ENCODE data around the gene BSPRY. TPM values are rescaled to one million over a fixed set of nuclear protein-coding genes. Genes with fewer than 3 reads are reported as not detected.

BSPRY gene
- total RNA-seq, 1 experiment from 2014 or later, result 22.6 TPM

DNA sequence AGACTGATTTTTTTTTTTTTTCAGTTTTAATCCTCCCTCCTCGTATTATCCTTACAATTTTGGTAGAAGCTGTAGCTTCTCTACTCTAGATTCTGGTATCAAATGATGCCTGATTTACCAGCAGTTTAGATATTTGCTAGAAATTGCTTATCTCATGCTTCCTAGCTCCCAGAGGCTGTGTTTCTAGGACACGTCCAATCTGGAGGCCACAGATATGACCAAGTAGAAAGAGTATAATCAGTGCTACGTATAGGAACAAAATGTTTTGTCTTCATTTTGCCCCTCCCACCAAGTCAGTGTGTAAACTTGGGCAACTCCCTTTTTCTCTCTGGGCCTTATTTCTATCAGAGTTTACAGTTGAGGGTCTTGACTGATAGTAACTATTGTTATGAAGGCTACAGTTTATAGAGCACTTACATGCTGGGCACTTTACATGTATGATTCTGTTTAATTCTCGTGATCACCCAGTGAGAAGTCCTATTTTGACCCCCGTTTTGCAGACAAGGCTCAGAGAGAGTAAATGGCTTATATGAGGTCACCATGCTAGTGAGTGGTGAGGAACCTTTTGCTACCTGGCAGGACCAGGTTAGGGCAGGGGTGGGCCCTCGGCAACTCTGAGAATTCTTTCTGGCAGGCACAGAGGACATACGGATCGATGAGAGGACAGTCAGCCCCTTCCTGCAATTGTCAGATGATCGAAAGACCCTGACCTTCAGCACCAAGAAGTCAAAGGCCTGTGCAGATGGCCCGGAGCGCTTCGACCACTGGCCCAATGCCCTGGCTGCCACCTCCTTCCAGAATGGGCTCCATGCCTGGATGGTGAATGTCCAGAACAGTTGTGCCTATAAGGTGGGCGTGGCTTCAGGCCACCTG lies 19.9 kb downstream of the BSPRY start:
- H3K4me1 ChIP-seq (ENCODE audit: insufficient read depth, low read length), result no peaks in the 10 kb centered on the region
- ChIA-PET POLR2A (ENCODE audit: unreplicated experiment) (no interaction called here), CTCF (no interaction called here)
- H4K20me1 ChIP-seq (ENCODE audit: low read length), result no peaks in the 10 kb centered on the region
- H3K4me2 ChIP-seq (ENCODE audit: low read length), result no peak overlapping the region
- H3K79me2 ChIP-seq (ENCODE audit: low read length), result no peaks in the 10 kb centered on the region
- H3F3A ChIP-seq (ENCODE audit: low read length, unreplicated experiment), result no peaks in the 10 kb centered on the region
- no TSS peak for BruUV-seq (replicated peaks)
- H3K4me3 ChIP-seq (ENCODE audit: low read length), result no peak overlapping the region
- DNase-seq (no peak), ATAC-seq (no peak)
- no peak overlapping the region for H2AFZ ChIP-seq (ENCODE audit: low read length)
- no peaks in the 10 kb centered on the region for H3K9me3 ChIP-seq (ENCODE audit: low read length)
- peaks cover under 1% of the 10 kb centered on the region; the same call in 1 of the 2 replicates for H3K36me3 ChIP-seq (ENCODE audit: low read depth, low read length)
- H3K9ac ChIP-seq (ENCODE audit: low read length), result no peak overlapping the region
- TF ChIP-seq EZH2 (IDR thresholded peaks at IDR 0.05; ENCODE audit: low read length, unreplicated experiment), result no peak
- no peak for TF ChIP-seq EZH2phosphoT487 (IDR thresholded peaks at IDR 0.05; ENCODE audit: borderline replicate concordance, low read length)
- no peak for TF ChIP-seq CTCF (conservative IDR thresholded peaks at IDR 0.05; ENCODE audit: low read depth, low read length)
- no peak overlapping the region for H3K27ac ChIP-seq (ENCODE audit: low read length)
- H3K27me3 ChIP-seq (ENCODE audit: low read length), result no peaks in the 10 kb centered on the region
- no peaks in the 10 kb centered on the region for H3K9me2 ChIP-seq (replicated peaks; ENCODE audit: low read length)
- intact Hi-C loops (cut with micrococcal nuclease), result no loop called here

DNA sequence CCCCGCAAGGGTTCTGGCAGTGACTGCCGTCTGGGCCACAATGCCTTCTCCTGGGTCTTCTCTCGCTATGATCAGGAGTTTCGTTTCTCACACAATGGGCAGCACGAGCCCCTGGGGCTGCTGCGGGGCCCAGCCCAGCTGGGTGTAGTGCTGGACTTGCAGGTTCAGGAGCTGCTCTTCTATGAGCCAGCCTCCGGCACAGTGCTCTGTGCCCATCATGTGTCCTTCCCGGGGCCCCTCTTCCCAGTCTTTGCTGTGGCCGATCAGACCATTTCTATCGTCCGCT lies 20.5 kb downstream of the BSPRY start:
- Histone ChIP-seq H3K36me3 (ENCODE audit: low read depth, low read length) (peaks cover 3% of the 10 kb centered on the region; the same call in 1 of the 2 replicates), H3K4me1 (ENCODE audit: insufficient read depth, low read length) (no peaks in the 10 kb centered on the region), H3K4me3 (ENCODE audit: low read length) (no peak overlapping the region), H3K9ac (ENCODE audit: low read length) (no peak overlapping the region), H3K9me2 (replicated peaks; ENCODE audit: low read length) (no peaks in the 10 kb centered on the region), H4K20me1 (ENCODE audit: low read length) (no peaks in the 10 kb centered on the region), H3K4me2 (ENCODE audit: low read length) (no peak overlapping the region), H3K27me3 (ENCODE audit: low read length) (no peaks in the 10 kb centered on the region), H3K79me2 (ENCODE audit: low read length) (no peaks in the 10 kb centered on the region), H3K27ac (ENCODE audit: low read length) (no peak overlapping the region), H3F3A (ENCODE audit: low read length, unreplicated experiment) (no peaks in the 10 kb centered on the region), H3K9me3 (ENCODE audit: low read length) (no peaks in the 10 kb centered on the region), H2AFZ (ENCODE audit: low read length) (no peak overlapping the region)
- no peak for DNase-seq
- POLR2A ChIA-PET (ENCODE audit: unreplicated experiment), result no interaction called here
- CTCF ChIA-PET, result interaction anchor here (0.6 kb wide), 1 partner anchor 170 kb away, joined by 5 read pairs; no protein-coding TSS in a partner anchor
- BruUV-seq (replicated peaks), result no TSS peak
- TF ChIP-seq EZH2 (IDR thresholded peaks at IDR 0.05; ENCODE audit: low read length, unreplicated experiment) (no peak), CTCF (conservative IDR thresholded peaks at IDR 0.05; ENCODE audit: low read depth, low read length) (no peak), EZH2phosphoT487 (IDR thresholded peaks at IDR 0.05; ENCODE audit: borderline replicate concordance, low read length) (no peak)
- ATAC-seq, result no peak
- intact Hi-C loops (cut with micrococcal nuclease), result no loop called here

DNA sequence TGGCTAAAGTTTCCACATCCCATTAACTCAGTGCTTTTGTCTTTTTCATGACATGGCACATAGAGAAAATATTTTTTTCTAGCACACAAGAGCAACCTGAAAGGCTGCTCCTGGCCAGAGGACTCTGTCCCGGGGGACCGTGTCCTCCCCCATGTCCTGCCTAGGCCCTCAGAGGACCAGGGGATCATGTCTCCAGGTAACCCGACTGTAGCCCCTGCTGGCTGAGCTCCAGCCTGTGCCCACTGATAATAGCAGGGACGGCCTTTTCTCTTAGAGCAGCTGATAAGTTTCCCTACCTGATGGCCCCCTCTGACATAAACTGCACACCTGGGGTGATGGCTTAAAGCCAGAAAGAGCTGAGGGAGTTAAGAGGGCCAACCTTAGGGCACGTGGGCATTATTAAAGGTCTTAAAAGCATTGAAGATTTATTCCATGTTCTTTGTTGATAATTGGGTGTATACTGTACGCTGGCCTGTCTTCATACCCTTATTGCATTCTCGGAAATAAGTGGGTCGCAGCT lies 21.5 kb downstream of the BSPRY start:
- Histone ChIP-seq H3F3A (ENCODE audit: low read length, unreplicated experiment) (no peaks in the 10 kb centered on the region), H3K9me3 (ENCODE audit: low read length) (no peaks in the 10 kb centered on the region), H3K27me3 (ENCODE audit: low read length) (no peaks in the 10 kb centered on the region), H3K9me2 (replicated peaks; ENCODE audit: low read length) (no peaks in the 10 kb centered on the region), H3K4me1 (ENCODE audit: insufficient read depth, low read length) (peaks cover 6% of the 10 kb centered on the region; the same call in 1 of the 2 replicates), H3K27ac (ENCODE audit: low read length) (no peak overlapping the region), H3K4me3 (ENCODE audit: low read length) (no peak overlapping the region), H3K79me2 (ENCODE audit: low read length) (peaks cover 9% of the 10 kb centered on the region), H4K20me1 (ENCODE audit: low read length) (no peaks in the 10 kb centered on the region), H3K36me3 (ENCODE audit: low read depth, low read length) (peaks cover 3% of the 10 kb centered on the region; the same call in 1 of the 2 replicates), H2AFZ (ENCODE audit: low read length) (no peak overlapping the region), H3K4me2 (ENCODE audit: low read length) (no peak overlapping the region), H3K9ac (ENCODE audit: low read length) (no peak overlapping the region)
- intact Hi-C loops (cut with micrococcal nuclease), result no loop called here
- ChIA-PET POLR2A (ENCODE audit: unreplicated experiment) (no interaction called here), CTCF (no interaction called here)
- ATAC-seq, result no peak
- BruUV-seq (replicated peaks), result no TSS peak
- TF ChIP-seq CTCF (conservative IDR thresholded peaks at IDR 0.05; ENCODE audit: low read depth, low read length), result no peak
- TF ChIP-seq EZH2phosphoT487 (IDR thresholded peaks at IDR 0.05; ENCODE audit: borderline replicate concordance, low read length), result no peak
- TF ChIP-seq EZH2 (IDR thresholded peaks at IDR 0.05; ENCODE audit: low read length, unreplicated experiment), result no peak
- no peak for DNase-seq
